CD4-positive, alpha-beta T cell treated with Interleukin-15 for 4 hours (primary cell): ENCODE data around the gene DNAJB2.
"Not testable (repeated sequence)": the region's sequence is repeated elsewhere in the genome, so short reads cannot be mapped to it uniquely, and the experiment has no call there.

ENCODE experiments used
- DNase-seq: peaks from one replicate; pipeline ENCODE4 v3.0.0-alpha.2; 2020; ENCODE audit warnings: low spot score

The DNAJB2 gene

GRCh38 chr2:219285894-219286425 is 6.8 kb downstream of the DNAJB2 start:
- DNase-seq: no peak

DNA sequence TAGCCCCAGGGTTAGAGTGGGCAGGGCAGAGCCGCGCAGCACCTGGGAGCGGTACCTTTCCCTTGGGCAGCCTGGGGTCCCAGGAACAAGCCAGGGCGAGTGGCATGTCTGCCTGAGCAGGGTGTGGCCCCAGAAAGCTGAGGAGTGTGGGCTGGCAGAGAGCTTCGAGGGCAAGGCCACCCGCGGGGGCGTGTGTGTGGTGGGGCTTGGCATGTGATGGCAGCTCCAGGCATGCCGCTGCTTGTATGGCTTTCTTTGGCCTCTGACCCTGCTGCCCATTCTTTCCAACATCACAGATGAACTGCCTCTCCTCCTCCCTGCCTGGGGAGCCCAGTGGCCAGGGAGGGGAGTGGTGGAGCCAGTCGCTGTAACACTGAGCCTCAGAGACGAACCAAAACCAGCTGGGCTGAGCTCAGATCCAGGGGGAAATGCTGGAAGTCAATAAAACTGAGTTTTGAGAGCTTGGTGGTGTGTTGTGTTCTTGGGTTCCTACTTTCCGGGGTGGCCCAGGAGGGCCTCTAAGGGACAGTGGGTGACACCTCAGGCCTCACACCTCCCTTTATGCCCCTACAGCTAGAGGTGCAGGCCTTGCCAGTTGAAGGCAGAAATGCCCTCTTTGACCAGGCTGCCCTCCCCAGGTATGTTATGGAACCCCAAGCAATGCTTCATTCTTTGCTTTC is 7.4 kb downstream of the DNAJB2 start:
- no peak for DNase-seq

- DNase-seq: not testable (repeated sequence)
Observed at GRCh38 chr2:219287116-219287440, 7.9 kb downstream of the DNAJB2 start.

DNA sequence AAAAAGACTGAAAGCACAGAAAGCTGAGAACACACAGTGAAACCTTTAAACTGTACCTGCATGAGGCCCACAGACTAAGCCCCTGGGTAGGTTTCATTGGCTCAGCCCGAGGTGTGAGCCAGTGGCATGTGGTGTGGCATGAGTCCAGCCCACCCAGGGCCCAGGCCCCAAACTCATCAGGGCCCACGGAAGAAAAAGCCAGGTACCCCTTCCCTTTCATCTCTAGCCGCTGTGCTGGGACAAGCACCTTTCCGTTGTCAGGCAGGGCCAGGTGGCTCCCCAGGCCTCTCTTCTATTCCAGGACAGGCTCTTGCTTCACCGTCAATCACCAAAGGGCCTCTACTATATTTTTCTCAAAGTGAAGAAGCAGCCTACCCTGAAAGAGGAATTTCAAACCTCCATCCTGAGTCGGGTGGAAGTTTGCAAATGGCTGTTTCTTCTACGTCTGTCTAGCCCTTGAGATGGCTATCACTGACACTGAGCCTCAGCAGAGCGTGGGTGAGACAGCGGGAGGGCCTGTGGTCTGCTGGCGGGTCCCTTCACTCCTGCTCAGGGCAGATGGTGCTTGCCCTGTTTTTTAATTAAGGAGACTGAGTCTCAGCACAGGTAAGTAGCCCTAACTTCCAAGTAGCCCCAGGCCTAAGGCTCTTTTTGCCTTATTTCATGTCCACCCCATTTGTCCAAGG is 8.6 kb downstream of the DNAJB2 start:
- DNase-seq: no peak

DNA sequence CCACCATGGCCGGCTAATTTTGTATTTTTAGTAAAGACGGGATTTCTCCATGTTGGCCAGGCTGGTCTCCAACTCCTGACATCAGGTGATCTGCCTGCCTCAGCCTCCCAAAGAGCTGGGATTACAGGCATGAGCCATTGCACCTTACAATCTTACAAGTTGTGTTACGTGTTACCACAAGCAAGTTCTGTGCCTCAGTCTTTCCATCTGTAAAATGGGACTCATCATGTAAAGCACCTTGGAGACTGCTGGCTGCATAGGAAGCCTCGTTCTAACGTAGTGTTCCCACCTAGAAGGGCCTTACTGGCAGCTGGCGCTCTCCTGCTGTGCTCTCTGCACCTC is 10.0 kb downstream of the DNAJB2 start:
- no peak for DNase-seq

DNA sequence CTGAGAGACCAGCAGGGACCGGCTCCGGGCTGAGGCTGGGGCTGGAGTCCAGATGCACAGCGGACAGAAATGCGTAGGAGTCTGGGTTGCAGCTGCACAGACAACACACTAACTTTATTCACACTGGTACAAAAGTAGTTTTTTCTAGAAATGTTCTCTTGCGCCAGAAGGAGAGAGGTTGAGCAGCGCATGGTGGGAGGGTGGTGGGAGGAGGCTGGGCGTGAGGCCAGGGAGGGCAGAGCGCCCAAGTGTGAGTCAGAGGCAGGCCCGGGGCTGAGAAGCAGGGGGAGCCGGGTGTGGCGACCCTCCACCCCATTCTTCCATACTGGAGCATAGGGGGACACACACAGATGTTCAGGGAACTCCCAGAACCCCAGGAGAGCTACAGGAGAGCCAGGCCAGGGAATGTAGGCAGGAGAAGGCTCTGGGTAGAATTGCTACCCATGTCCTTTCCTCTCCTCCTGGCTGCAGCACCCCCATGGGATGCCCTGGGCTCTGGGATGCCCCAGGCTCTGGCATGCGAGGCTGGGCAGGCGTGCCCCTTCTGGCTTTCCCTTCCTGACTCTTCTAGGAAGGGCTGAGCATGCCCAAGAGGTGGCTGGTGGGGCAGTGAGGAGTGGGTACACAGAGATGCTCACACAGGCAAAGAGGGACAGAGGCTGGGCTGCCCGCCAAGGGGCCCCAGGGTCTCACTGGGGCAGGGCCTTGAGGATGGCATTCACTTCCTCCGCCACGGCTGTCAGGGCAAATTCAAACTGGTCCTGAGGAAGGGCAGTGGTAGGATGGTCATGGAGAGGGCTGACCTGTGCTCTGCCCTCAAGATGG is 10.6 kb downstream of the DNAJB2 start:
- DNase-seq: no peak

GRCh38 chr2:219290381-219291171 is 11.4 kb downstream of the DNAJB2 start:
- no peak for DNase-seq

DNA sequence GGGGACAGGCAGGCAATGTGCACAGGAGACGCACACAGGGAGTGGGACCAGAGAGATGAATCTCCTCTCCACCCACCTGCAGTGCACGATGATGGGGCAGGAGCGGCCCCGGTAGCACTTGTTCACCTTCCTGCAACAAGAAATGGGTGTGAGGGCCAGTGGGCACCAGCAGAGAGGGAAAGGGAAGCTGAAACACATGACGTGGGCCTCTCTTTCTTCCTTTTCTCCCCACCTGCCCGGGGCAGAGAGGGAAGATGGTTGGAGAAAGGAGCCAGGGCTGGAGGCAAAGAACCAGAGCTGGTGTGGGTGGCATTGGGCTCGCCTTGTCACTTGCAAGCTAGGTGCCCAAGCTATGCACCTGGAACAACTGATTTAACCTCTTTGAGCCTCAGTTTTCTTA is 12.2 kb downstream of the DNAJB2 start:
- DNase-seq: no peak

DNA sequence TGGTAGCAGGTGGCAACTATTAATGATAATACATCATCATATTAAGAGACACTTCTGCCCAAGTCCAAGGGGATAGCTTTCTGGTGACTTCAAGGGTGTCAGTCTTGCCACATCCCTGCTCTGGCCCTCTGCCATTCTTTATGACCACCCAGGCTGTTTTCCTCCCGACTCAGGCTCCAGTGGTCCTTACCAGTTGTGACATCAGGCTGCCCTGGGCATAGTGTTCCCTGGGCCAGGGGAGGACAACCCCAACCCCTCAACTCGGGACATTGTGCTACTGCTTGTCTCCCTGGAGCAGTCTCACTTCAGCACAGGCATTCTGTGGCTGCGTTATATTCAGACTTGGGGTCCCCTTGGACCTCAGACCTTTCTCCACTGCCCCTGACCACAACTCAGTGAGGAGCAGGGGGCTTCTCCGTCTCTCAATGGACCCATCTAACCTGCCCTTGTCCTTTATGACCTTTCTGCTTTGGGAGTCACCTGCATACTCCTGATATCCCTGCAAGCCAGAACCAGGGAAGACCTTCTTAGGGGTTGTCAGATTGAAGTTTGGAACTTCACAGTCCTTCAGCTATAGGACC is 12.8 kb downstream of the DNAJB2 start:
- no peak for DNase-seq

- no peak for DNase-seq
Observed at GRCh38 chr2:219292616-219293015, 13.4 kb downstream of the DNAJB2 start.

- DNase-seq: no peak
Observed at GRCh38 chr2:219293736-219294231, 14.6 kb downstream of the DNAJB2 start.

DNA sequence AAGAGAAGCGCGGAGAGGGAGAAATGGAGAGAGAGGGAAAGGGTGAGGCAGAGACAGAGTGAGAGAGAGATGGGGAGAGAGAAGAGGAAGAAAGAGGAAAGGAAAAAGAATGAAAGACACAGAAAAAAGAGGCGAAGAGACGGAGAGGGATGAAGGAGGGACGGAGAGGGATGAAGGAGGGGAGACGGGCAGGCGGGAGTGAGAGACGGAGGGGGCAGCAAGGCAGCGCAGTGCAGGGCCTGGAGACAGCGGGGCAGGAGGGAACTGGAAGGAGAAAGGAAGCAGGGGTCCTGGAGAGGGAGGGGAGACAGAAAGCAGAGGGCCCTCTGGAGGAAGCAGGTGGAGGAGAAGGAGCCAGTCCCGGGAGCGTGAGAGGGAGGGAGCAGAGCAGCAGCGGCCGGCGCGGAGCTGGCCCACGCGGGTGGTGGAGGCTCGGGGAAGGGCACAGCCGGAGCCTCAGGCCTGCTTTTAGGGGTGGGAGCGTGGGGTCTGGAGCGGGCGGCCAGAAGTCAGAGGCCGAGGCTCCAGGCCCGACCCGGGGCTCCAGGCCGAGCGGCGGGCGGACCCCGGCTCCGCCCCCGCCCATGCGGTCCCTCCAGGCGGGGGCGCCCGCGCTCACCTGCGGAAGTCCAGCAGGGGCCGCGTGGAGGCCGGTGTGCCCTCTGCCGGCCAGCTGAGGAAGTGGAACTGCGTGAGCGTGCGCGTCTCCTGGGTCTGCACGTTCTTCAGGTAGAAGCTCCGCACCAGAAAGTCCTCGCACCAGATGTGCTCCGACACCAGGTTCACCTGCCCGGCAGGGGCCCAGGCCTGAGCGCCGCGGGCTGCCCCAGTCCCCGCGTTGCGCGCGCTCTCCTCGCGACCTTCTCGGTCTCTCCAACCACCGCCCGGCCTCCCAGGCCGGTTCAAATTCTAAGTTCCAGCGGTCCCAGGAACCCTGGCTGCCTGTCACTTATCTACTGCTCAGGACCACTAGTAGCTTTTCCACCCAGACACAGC is 15.5 kb downstream of the DNAJB2 start:
- DNase-seq: peak; percentile 92

GRCh38 chr2:219296142-219296541 is 17.0 kb downstream of the DNAJB2 start:
- no peak for DNase-seq

GRCh38 chr2:219296631-219297391 is 17.6 kb downstream of the DNAJB2 start:
- no peak for DNase-seq

- no peak for DNase-seq
Observed at GRCh38 chr2:219297766-219298456, 18.7 kb downstream of the DNAJB2 start.

DNA sequence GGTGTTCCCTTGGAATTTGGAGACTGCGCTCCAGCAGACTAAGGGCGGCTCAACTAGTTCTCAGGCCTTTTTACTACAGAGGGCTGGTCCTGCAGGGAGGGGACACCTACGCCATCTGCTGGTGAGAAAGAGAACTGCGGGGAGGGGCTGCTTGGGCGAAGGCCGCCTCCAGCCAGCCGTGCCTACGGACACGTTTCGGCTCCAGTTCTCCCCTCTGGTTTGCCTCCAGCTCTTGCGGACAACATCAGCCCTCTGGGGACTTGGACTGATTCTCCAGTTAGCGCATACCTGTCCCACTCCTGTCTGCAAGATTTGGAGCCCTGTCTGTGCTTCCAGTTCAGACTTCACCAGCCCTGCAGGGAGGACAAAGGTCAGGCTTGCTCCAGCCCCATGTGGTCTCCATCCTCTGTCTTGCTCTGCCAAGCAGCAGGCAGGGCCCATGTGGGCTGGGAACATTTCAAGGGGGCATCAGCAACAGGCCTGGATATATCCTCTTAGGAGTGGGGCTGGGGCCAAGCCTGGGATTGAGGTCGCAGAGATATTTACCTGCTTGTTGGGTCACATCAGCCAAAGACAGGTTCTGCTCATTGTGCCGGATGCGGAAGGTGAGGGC is 19.7 kb downstream of the DNAJB2 start:
- DNase-seq: peak; percentile 89

- DNase-seq: no peak
Observed at GRCh38 chr2:219299372-219299760, 20.2 kb downstream of the DNAJB2 start.

DNA sequence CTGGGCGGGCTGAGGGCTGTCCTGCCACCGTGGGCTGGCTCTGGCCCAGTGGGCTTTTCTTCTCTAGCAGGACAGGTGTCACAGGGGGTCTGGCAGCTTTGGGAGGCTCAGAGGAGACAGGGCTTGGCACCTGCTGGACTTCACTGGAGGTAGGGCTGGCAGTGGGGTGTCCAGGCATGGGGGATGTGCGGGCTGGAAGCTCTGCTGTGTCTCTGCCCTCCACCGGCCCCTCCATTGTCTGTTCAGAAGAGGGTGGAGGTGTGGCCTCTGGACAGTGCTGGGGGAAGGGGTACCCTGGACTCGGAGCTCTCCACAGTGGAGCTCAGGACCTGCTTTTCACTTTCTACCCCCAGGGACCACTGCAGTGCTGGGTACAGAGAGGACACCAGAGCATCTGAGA is 20.9 kb downstream of the DNAJB2 start:
- DNase-seq: no peak
